GM18861 (cell line): Measurements from ENCODE around the gene TVP23A.

Experiments used
- ATAC-seq: cut with Tn5 transposase; IDR thresholded peaks from one replicate; pipeline ENCODE4 v1.9.1; 2021; ENCODE audit not compliant: unreplicated experiment

TVP23A gene

DNA sequence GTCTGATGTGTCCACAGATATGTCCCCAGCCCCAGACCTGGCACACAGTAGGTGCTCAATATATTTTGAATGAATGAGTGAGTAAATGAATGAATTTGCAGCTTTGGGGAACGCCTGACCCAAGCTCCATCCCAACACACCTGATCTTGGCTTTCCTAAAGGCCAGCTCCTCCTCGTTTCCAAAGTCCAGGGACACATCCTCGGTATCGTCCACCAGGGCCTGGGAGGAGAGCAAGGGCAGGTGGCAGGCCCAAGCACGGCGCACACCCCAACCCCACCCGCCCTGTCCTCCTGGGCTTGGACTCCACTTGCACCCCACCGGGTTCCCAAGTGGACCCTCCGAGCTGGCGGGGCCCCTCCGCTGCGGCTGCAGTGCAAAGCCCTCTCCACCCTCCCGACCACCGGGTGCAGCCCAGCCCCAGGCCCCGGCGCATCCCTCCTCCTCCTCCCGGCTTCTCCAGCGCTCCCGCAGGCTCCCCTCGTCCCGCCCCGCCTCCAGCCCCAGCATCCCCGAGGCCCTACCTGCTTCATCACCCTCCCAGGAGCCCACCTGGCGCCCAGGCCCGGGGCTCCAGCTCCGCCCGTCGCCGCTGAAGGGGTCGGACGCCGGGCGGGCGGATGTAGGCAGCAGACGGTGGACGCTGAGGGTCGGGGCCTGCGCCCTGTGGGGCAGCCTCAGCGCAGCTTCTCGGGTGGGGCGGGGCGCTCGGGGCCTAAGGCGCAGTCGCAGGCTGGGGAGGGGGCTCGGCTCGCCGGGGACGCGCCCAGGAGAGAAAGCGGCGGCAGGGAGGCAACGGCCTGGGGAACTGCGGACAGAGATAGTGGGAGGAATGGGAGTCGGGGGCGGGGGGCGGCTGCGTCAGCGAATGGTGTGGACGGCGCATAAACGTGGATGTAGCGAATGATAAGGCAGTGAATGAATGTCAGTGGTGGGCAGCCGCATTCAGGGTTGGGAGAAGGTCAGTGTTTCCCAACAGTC lies at the start of gene TVP23A:
TVP23A (minus strand) TSS at position 832 of the 979 bp plus-strand sequence; CDS start at position 531, 301 bp downstream.
- ATAC-seq, result no peak

DNA sequence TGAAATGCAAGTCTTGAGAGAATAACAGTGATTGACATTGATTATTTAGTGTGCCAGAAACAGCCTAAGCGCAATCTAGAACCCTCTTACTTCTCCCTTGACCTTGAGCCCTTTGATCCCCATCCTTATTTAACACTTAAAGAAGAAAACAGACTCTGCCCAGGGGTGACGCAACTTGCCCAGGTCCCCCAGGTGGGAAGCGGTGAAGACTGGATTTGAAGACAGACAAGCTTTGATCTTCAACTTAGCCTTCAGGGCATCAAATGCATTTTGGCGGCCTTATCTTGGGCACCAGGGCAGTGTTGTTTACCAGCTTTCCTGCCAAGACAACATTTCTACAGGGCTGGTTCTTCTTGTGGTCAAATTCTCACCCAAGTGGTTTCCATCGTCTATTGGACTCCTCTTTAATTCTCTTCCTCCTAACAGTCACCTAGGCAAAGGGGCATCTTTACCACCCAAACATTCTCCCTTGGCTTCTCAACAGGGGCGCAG lies 49.6 kb upstream of the TVP23A start:
- no peak for ATAC-seq

DNA sequence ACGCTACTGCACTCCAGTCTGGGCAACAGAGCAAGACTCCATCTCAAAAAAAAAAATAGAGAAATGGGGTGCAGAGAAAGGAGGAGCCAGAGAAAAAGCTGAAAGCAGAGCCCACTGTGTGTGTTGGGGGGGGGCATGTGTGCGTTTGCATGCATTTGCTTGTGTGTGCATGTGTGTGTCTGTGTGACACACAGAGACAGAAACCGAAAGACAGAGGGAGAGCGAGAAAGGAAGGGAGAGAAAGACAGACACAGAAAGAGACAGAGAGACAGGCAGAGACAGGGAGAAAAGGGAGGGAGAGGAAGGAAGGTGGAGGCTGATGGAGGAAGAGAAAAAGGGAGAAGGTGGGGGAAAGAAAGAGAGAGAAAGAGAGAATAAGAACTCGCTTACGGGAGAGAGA lies 48.6 kb upstream of the TVP23A start:
- ATAC-seq, result no peak

DNA sequence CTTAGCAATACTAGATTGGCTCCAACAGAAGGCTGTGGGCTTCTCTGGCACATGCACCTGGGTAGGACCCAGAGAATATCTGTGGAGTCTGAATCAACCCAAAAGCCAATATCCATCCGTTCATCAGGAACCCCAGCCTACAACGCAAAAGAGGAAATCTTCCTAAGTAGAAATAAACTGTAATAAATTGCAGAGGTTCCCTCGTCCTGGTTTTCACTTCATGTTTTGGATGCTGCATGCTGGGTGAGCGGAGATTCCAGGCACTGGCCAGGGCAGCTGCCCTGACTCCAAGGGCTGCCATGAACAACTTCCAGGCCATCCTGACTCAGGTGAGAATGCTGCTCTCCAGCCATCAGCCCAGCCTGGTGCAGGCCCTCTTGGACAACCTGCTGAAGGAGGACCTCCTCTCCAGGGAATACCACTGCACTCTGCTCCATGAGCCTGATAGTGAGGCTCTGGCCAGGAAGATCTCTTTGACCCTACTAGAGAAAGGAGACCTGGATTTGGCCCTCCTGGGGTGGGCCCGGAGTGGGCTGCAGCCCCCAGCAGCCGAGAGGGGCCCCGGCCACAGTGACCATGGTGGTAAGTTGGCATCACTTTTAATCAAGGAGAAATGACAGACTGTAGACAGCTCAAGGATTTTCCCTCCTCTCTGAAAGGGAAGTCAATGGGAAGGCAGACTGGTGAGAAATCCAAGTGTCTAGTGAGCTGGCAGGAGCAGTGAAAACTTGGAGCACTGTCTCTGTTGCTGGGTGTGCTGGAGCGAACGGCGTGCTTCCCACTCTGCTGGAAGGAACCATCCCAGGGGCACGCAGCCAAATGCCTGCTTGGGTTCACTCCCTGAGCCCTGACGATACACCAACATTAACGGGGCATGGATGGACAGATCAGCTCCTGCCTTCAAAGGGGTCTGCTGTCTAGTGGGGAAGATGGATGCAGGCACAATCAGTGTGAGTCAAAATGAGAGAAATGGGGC lies 47.7 kb upstream of the TVP23A start:
- no peak for ATAC-seq

DNA sequence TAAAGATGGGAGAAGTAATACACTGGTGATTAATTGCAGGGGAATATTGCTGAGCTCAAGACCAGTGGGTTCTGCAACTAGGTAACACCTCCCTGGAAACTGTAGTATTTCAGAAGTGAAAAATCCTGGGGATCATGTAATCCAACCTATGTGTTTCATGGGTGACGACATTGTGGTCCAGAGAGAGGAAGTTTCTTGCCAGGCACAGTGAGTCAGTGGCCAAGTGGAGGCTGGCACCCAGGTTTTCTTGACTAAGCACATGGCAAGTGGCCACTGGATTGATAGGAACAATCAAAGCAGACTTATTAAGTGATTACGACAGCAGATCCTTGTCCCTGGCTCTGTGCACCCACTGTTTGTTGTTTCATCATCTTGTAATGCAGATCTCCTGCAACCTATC lies 43.8 kb upstream of the TVP23A start:
- no peak for ATAC-seq

DNA sequence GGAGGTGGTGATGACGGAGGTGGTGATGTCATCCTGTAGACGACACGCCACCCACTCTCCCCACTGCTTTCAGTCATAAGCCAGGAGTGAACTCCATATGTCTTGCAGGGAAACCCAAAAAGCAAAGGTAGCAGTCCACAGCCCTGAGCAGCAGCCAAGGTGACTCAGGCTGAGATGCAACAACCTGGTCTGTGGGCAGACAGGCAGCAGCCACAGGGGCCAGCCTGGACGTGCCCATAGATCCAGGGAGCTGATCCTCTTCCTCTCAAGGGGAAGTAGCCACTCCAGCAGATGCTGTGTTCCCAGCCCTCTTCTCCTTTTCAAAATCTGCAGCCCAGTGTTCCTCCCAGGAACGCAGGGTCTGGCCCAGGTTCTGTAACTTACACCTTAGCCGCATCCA lies 41.1 kb upstream of the TVP23A start:
- no peak for ATAC-seq

DNA sequence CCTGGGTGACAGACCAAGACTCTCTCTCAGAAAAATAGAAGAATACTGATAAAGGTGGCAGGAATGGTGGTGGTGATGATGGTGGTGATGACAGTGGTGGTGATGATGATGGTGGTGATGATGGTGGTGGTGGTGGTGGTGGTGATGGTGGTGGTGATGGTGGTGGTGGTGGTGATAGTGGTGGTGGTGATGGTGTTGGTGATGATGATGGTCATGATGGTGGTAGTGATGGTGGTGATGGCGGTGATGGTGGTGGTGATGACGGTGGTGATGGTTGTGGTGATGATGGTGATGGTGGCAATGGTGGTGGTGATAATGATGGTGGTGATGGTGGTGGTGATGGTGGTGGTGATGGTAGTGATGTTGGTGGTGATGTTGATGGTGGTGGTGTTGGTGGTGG lies 40.4 kb upstream of the TVP23A start:
- ATAC-seq, result no peak

DNA sequence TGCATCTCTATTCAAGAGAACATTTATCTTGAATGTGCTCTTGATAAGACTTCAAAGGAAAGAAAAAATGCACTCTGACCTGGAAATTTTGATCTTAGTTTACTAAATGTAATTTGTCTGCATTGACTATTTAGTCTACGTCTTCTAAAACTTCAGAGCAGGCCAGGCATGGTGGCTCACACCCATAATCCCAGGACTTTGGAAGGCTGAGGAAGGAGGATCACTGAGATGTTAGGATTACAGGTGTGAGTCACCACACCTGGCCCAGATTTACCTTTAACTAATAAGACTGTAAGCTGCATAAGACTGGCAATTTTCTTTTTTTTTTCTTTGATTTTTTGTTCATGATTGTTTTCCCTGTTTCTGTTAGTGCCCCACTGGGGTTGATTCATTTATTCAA lies 39.6 kb upstream of the TVP23A start:
- ATAC-seq, result no peak

DNA sequence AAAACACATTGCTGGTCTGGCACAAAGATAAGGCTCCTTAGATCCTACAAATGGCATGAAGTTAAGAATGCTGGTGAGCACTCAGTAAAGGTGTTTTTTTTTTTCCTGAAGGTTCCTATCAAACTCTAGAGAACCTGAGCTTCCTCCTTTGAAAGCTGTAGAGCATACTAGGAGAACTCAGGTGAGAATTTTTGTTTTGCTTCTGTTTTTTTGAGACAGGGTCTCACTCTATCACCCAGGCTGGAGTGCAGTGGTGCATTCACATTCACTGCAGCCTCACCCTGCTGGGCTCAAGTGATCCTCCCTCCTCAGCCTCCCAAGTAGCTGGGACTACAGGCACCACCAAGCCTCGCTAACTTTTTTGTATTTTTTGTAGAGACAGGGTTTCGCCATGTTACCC lies 37.4 kb upstream of the TVP23A start:
- ATAC-seq, result no peak

DNA sequence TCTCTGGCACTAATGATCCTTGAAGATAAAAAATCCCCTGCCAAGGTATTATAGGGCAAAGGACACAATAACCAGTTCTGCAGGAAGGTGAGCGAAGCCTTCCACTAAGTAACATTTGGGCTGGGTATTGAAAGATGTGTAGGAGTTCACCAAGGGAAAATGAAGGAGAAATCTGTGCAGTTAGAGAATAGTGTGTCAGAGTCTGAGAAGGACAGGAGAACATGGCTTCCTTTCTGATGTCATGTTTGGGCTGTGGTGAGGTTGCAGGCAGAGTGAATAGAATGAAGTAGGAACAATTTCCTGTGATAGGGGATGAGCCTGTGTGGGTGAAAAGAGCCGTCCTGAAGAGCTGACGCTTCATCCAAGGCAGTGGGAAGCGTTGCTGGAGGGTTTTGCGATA lies 34.4 kb upstream of the TVP23A start:
- no peak for ATAC-seq

DNA sequence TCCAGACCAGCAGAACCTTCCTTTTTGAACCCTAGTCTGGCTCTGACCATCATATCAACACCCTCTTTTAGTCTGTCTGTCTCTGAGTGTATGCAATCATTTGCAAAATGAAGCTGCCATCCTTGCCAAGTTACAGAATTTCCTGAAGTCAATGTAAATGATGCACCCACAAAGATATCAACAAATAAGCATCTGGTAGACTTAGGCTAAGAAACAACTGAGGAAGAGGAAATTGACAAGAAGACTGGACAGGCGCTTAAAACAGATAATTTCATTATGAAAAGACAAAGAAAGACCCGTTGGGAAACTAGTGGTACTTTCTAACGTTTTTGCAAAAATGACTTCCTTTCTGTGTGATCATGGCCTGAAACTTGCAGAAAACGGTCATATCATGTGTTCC lies 33.7 kb upstream of the TVP23A start:
- no peak for ATAC-seq

DNA sequence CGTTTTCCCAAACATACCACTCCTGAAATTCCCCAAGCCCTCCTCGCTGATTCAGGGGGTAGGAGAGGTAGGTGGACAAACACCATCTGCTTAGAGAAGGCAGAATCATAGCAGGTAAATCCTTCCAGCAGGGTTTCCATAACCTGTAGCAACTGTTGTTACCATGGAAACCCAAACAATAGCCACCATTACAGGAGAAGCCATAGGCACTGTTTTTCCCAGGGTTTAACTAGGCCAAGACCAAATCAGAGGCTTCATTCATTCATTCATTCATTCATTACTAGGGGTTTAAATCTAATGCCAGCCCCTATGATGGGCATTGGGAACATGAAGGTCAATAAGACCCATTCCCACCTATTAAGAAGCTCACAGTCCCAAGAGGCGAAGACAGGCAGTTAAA lies 32.9 kb upstream of the TVP23A start:
- no peak for ATAC-seq

DNA sequence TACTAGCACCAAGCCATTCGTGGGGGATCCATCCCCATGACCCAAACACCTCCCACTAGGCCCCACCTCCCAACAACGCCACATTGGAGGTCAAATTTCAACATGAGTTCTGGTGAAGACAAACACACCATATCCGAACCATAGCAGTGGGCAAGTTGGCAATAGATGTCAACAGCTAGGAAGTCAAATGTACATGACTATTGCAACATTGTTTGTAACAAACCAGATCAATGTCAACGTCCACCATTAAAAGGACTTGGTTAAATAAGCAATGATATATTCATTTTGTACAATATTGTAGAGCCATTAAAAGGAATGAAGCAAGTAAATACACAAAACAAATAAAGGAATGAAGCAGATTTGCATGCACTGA lies 31.9 kb upstream of the TVP23A start:
- no peak for ATAC-seq

DNA sequence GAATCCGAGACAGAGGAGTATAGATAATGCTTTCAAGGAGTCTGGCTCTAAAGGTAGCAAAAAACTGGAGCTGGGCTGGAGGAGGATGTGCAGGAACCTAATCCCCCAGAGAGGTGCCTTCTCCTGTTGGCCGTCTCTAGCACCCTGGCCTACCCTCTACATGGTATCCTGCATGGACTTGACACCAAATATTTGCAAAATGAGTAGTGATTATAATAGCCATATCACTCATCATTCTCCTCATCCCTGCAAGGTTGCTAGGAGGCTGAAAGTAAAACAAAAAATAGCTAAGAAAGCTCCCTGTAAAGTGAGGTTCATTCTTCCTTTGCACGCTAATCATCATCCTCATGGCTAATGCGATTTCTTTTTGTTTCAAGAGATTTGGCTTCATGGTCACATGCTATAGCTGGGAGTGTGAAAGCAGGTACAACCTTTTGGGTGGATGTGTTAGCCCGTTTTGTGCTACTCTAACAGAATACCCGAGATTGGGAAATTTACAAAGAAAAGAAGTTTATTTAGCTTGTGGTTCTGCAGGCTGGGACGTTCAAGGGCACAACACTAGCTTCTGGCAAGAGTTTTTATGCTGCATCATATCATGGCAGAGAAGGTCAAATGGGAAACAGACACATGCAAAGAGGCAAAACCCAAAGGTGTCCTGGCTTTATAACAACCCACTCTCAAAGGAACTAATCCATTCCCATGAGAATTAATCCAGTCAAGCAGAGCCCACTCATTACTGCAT lies 31.3 kb upstream of the TVP23A start:
- no peak for ATAC-seq

DNA sequence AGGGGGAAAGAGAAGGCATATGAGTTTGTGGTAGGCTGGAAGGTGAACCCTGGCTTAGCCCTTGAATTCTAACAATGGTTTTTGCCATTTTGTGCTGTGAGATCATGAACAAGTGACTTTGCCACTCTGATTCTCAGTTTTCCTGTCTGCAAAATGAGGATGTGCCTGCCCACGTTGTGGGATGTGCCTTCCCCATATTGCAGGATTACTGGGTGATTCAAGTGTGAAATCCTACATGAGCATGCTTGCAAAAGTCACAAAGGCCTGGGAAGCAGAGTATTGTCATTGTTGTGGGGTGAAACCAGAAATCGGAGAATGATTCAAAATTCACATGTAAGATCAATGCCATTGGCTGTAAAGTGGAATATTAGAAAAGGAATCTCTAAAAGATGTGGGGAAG lies 28.6 kb upstream of the TVP23A start:
- no peak for ATAC-seq

DNA sequence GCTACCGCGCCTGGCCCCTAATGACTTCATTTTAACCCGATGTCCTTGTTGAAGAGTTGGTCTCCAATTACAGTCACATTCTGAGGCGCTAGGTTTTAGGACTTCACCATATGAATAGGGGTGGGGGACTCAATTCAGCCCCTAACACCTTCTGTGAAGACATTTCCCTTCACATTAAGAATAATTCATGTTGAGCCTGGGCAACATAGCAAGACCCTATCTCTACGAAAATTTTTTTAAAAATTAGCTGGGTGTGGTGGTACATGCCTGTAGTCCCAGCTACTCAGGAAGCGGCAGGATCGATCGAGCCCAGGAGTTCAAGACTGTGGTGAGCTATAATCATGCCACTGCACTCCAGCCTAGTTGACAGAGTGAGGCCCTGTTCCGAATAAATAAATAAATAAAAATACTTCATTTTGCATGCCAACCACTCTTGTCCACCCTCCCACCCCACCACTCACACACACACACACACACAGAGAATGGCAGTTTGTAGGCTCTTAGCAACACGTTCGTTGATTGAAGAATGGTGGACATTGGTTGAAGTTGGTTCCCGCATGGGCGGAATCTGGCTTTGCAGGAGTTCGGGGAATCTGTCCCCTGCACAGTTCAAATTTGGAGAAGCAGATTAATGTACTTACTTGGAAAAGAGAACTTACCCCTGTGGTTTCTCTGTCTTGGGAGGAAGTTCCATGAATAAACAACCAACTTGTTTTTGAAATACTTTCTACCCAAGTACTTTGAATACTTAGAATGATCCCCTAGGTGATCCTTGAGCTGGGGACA lies 27.8 kb upstream of the TVP23A start:
- no peak for ATAC-seq

DNA sequence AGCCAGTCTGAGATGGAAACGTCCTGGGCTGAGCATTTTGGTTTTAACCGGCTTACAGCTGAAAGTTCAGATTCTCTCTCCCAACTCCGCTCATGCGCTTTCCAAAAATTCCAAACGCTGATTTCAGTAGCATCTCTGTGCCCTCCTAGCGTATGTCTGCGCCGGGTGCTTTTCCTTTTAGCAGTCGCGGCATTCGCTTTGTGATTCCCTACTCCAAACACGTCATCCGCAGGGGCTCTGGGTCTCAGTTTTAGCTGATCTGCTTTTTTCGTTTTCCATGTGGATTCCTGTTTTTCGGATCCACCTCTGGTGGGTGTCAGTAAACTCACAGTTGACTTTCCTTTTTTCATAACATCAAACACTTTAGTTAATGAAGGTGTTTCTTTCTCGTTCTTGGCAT lies 22.1 kb upstream of the TVP23A start:
- no peak for ATAC-seq

DNA sequence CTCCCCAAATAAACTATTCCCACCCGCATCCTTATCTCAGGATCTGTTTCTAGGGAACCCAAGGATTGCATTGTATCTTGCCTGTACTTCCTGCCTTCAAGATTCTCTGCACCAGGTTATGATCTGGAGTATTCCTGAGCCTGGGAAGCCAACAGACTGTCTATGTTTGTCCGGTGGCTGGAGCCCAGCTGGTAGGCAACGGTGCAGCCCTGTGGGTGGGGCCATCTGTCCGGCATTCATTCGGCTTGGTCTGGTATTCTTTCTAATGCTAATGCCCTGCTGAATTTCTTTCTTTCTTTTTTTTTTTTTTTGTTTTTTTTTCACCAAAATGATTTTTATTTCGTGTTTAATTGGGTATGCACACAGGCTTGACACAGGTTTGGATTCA lies 20.7 kb upstream of the TVP23A start:
- no peak for ATAC-seq

DNA sequence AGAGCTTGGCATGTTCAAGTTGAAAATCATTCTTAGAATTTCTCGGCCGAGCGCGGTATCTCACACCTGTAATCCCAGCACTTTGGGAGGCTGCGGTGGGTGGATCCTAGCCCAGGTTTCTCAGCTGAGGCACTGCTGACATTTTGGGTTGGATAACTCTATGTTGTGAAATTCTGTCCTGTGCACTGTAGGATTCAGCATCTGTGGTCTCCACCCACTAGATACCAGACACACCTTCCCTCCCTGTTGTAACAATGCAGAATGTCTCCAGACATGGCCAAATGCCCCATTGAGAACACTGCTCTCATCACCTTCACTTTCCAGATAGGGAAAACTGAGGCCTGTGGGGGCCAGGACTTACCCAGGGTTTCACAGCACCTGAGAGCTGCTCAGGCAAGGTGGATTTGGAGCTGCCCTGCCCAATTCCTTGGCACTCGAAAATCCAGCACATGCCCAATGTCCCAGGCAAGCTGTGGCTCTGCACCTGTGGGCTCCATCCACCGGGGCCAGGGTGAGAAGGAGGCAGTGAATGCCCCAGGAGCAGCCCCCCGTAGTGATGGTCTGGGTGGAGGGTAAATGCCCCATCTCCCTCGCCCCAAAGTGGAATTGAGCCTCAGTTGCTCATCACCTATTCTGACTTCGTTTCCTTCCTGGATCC lies 20.2 kb upstream of the TVP23A start:
- ATAC-seq, result no peak
